ENCODE measurements around the gene ALG5.

The ALG5 gene

DNA sequence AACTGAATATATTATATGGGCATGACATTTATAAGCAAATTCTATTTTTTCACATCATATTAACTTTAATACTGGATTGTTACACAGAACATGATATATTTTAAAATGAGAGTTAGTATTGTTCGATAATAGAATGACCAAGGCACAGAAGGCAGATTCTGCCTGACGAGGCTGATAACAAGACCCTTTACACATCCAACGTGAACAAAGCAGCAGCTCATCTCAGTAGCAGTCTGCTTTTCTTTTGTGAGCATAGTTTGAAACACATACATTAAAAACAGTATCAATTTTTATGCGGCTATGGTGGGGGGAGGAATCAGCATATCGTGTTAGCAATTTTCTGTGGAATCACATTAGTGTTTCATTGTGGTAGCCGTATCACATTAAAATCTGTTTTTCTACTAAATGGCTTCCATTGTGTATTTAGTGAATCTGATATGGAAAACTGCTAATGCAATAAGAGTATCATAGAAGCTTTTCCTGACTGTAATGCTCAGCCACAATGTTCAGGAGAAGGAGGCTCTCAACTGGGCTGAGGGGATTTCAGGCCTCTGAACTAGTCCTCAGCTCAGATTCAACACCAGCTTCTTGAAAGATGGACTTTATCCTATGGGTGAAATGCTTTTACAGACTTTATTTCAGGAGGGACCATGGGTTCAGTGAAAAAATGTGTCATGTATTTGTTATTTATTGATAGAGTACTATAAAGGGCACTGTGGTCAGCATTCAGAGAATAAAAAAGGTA lies 83.1 kb downstream of the ALG5 start:
- DNase-seq (ENCODE audit: low read depth): no peak

DNA sequence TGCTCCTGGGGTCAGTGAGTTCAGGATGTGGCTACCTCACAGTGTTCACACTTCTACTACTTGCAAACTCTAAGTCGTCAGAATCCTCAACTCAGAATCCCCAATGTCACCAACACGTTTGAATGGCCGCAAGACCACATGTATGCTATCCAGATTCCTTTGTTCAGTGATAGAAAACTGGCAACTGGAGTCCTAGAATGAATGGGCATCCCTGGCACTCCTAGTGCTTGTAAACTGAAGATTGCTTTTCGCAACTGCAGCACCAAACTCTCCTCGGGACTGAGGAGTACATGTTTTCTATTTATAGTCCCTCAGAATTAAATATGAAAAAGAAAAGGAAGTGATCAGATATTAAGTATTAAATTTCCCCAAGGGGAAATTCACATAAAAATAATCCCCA lies 84.0 kb downstream of the ALG5 start:
- no peak for DNase-seq (ENCODE audit: low read depth)

DNA sequence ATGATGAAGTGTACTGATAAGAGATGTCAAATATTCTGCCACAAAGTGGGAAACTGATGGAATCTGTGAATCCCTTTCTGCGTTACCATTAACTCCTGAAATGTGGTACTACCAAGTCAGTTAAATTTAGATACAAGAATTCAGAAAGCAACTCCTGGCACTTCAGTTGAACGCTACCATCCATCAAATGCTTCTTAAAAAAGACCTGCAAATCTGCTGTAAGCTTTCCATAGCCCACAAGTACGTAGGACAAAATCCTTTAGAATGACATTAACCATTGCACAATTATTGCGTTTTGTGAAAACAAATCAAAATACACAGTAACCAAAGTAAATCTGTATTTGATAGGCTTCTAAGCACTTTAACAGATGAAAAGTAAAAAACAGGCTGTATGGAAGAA lies 84.5 kb downstream of the ALG5 start:
- no peak for DNase-seq (ENCODE audit: low read depth)

GRCh38 chr13:36913463-36913862 lies 85.7 kb downstream of the ALG5 start:
- no peak for DNase-seq (ENCODE audit: low read depth)

- no peak for DNase-seq (ENCODE audit: low read depth)
Measured at GRCh38 chr13:36912973-36913372, 86.2 kb downstream of the ALG5 start.

DNA sequence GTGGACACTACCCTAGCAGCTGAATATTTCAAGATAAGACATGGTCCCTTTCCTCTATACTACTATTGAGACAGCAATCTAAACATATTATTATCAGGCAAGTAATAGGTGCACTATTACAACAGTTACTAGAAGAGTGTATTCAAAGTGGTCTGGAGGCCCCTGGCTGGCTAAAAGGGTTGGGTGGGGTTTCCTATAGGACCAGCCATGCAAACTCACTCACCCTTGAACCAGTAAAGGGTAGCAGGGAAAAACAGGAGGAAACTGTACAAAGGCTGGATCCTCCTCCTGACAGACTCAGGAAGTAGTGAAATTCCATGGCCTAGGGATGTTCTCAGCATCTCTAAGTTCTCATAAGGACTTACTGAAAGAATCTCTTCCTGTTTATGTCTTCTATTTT lies 86.8 kb downstream of the ALG5 start:
- no peak for DNase-seq (ENCODE audit: low read depth)

- no peak for DNase-seq (ENCODE audit: low read depth)
Measured at GRCh38 chr13:36910545-36910944, 88.6 kb downstream of the ALG5 start.

- no peak for DNase-seq (ENCODE audit: low read depth)
Measured at GRCh38 chr13:36907821-36908220, 91.3 kb downstream of the ALG5 start.

DNA sequence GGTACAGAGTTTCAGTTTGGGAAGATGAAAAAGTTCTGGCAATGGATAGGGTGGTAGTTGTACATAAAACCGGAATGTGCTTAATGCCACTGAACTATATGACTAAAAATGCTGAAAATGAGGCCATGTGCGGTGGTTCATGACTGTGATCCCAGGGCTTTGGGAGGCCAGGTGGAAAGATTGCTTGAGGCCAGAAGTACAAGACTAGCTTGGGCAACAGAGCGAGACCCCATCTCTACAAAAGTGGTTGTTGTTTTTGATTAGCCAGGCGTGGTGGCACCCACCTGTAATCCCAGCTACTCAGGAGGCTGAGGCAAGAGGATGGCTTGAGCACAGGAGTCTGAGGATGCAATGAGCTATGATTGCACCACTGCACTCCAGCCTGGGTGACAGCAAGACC lies 91.9 kb downstream of the ALG5 start:
- DNase-seq (ENCODE audit: low read depth): no peak

- DNase-seq (ENCODE audit: low read depth): no peak
Measured at GRCh38 chr13:36905944-36906343, 93.2 kb downstream of the ALG5 start.

DNA sequence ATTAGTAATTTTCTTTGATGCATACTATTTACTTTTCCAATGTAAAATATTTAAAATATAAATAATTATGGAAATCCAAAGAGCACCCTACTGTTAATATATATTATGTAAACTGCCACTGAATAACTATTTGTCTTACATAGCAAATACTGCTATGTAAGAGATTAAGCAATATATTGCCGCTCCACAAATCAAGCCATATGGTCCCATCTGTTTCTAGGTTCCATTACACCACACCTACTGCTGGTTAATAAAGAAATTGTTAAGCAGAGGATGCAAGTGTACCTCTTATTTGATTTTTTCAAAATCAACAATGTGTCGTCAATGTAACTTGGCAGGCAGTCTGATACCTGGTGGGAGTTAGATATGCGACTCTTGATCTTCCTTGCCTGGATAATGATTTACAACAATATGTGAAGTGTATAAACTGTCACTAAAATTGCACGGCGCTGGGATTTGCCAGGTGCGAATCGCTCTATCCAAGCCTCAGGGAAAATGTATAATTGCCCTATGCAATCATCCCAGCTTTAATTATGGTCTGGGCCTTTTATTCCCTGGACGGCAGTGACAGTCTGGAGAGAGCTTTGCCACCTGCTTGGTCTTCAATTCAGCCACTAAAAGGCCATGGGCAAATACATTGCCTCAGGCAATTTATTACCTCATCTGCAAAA lies 95.1 kb downstream of the ALG5 start:
- no peak for DNase-seq (ENCODE audit: low read depth)
